Adrenal gland (tissue), 5 donors: ENCODE data around the gene AOX1.

Experiments used
- CTCF ChIP-seq, 6 experiments: fragments of 450-650 bp in 4 of 6; fragments of 200-600 bp in 2 of 6; sonication (generic) in 1 of 6; IDR thresholded peaks; 1 replicate in 5 of 6; 2 replicates in 1 of 6; pipeline versions ENCODE4 v1.5.1 to v1.8.0; 2016 to 2021; ENCODE audit warnings: antibody characterized with exemption in 6 of 6, mild to moderate bottlenecking in 2 of 6, moderate library complexity in 1 of 6
- POLR2A ChIP-seq, 2 donors: fragments of 450-650 bp; IDR thresholded peaks; one replicate each; pipeline ENCODE4 v1.6.1; 2017; ENCODE audit warnings: antibody characterized with exemption in 2 of 2, mild to moderate bottlenecking in 2 of 2, moderate library complexity in 1 of 2
- donor health status: DM: no; HTN: no; CAD: no.

- TF ChIP-seq CTCF (IDR thresholded peaks at IDR 0.05) (no peak), POLR2A (IDR thresholded peaks at IDR 0.05) (no peak)
These were observed 123.1 kb downstream of the AOX1 start for GRCh38 chr2:200708943-200709342.
